Prostate gland (tissue), 2 donors: ENCODE data around the gene MRPS27.

Experiments used
- POLR2A ChIP-seq: fragments of 450-650 bp; IDR thresholded peaks from one replicate; pipeline ENCODE4 v1.6.1; 2016; ENCODE audit warnings: antibody characterized with exemption, mild to moderate bottlenecking
- POLR2AphosphoS5 ChIP-seq: sonication (generic); formaldehyde crosslinking; IDR thresholded peaks from one replicate; pipeline ENCODE4 v1.6.1; 2017; ENCODE audit warnings: antibody characterized with exemption
- TF ChIP-seq, protein P1 (sequence below), 4 experiments: fragments of 200-600 bp in 2 of 4; fragments of 450-650 bp in 2 of 4; sonication (generic) in 2 of 4; IDR thresholded peaks; 1 replicate in 3 of 4; 2 replicates in 1 of 4; pipeline ENCODE4 v1.5.1; 2016 to 2019; ENCODE audit warnings: antibody characterized with exemption in 4 of 4, mild to moderate bottlenecking in 2 of 4, moderate library complexity in 2 of 4

DNA sequence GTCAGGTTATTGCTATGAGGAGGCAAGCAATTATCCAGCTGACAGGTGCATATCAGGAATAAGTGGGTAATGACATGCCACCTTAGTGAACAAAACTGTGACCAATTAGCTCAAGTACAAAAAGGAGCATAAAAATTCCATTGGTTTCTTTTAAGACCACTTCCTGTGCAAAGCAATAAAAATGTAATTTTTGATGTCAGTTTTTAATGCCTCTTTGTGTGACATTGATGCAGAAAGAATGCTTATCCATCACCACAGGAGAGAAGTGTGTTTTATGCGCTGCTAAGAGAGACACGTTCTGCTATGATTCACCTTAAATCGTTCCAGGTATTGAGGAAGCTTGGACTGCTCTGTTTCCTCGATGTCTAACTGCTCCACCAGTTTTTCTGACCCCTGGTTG, 96.7 kb downstream of the MRPS27 start:
- no peak for TF ChIP-seq POLR2AphosphoS5
- TF ChIP-seq POLR2A, result no peak
- TF ChIP-seq, protein P1, sequence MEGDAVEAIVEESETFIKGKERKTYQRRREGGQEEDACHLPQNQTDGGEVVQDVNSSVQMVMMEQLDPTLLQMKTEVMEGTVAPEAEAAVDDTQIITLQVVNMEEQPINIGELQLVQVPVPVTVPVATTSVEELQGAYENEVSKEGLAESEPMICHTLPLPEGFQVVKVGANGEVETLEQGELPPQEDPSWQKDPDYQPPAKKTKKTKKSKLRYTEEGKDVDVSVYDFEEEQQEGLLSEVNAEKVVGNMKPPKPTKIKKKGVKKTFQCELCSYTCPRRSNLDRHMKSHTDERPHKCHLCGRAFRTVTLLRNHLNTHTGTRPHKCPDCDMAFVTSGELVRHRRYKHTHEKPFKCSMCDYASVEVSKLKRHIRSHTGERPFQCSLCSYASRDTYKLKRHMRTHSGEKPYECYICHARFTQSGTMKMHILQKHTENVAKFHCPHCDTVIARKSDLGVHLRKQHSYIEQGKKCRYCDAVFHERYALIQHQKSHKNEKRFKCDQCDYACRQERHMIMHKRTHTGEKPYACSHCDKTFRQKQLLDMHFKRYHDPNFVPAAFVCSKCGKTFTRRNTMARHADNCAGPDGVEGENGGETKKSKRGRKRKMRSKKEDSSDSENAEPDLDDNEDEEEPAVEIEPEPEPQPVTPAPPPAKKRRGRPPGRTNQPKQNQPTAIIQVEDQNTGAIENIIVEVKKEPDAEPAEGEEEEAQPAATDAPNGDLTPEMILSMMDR (IDR thresholded peaks at IDR 0.05), result no peak
